A549 treated with CpdA at 1 μM for 4 hours (cell line): ENCODE data around the gene PRRC2B. TPM values are rescaled to one million over a fixed set of nuclear protein-coding genes. Genes with fewer than 3 reads are reported as not detected.

ENCODE experiments used
- total RNA-seq: library from RNA; stranded (reverse); fragments of 200-300 nt; extraction: Qiagen RNA extraction; gene quantifications from 5 replicates; pipeline ENCODE4 v1.2.3, GENCODE V29; 2022; ENCODE audit warnings: low read depth

Gene PRRC2B
- 57.9 to 81.0 TPM (median 63.4 TPM) in 5 replicates for total RNA-seq

GRCh38 chr9:131393622-131394463 is at the start of gene PRRC2B:
Gene PRRC2B (plus strand): TSS chr9:131394086. CDS start chr9:131430145, 36,059 bp downstream.

GRCh38 chr9:131502781-131503625 is 109.1 kb downstream of the PRRC2B start, which contains the start of gene POMT1:
Gene POMT1 (plus strand): TSS chr9:131502918. CDS start chr9:131504219, 1,301 bp downstream.

GRCh38 chr9:131530920-131531832 is 137.3 kb downstream of the PRRC2B start, which contains the start of gene UCK1:
Gene UCK1 (minus strand): TSS chr9:131531263. CDS start chr9:131531174, 89 bp downstream.

GRCh38 chr9:131545003-131545785 is 151.3 kb downstream of the PRRC2B start, which contains the start of gene PRRT1B:
Gene PRRT1B (plus strand): TSS chr9:131545523. CDS start chr9:131545616, 93 bp downstream.

Other genes starting within 250 kb of the PRRC2B start
- 0.23 to 1.1 TPM (median 0.52 TPM) in 5 replicates for gene FAM78A, start 117.6 kb upstream of the PRRC2B start, total RNA-seq
- gene PLPP7, start 104.4 kb upstream of the PRRC2B start, total RNA-seq, result 0.05 TPM in 1 of 5 replicates, not detected in the others
- 13.6 to 18.3 TPM (median 16.9 TPM) in 5 replicates for gene POMT1, start 108.8 kb downstream of the PRRC2B start, total RNA-seq
- 18.4 to 25.5 TPM (median 22.3 TPM) in 5 replicates for gene UCK1, start 137.2 kb downstream of the PRRC2B start, total RNA-seq
- gene PRRT1B, start 151.4 kb downstream of the PRRC2B start, total RNA-seq, result 0.61 to 0.89 TPM (median 0.80 TPM) in 5 replicates